Vagina (tissue), 2 donors: ENCODE measurements around the gene IMMP1L. TPM values are rescaled to one million over a fixed set of nuclear protein-coding genes. Genes with fewer than 3 reads are reported as not detected.

Experiments
- DNase-seq, 2 donors: peaks; one replicate each; pipeline ENCODE4 v3.0.0-alpha.2; 2017; ENCODE audit errors: extremely low spot score in 2 of 2
- H3K27ac ChIP-seq: fragments of 200-600 bp; sonication (generic); one replicate; pipeline ENCODE4 v1.5.1; 2019
- H3K27me3 ChIP-seq: fragments of 200-600 bp; sonication (generic); one replicate; pipeline ENCODE4 v1.5.1; 2019
- H3K36me3 ChIP-seq, 2 donors: fragments of 200-600 bp; sonication (generic); one replicate each; pipeline ENCODE4 v1.5.1; 2017 to 2019
- H3K4me1 ChIP-seq: fragments of 200-600 bp; sonication (generic); one replicate; pipeline ENCODE4 v1.5.1; 2019
- H3K4me3 ChIP-seq, 2 donors: fragments of 200-600 bp; sonication (generic); 1 replicate in 1 of 2; 2 replicates in 1 of 2; pipeline ENCODE4 v1.5.1; 2016 to 2019
- H3K9me3 ChIP-seq: fragments of 200-600 bp; sonication (generic); one replicate; pipeline ENCODE4 v1.5.1; 2019
- POLR2A ChIP-seq, 2 donors: fragments of 450-650 bp; IDR thresholded peaks; one replicate each; pipeline ENCODE4 v1.6.1; 2017; ENCODE audit warnings: antibody characterized with exemption in 2 of 2, mild to moderate bottlenecking in 2 of 2, moderate library complexity in 2 of 2
- POLR2AphosphoS5 ChIP-seq, 2 donors: sonication (generic); formaldehyde crosslinking; IDR thresholded peaks; one replicate each; pipeline ENCODE4 v1.9.0; 2017; ENCODE audit warnings: antibody characterized with exemption in 2 of 2, mild to moderate bottlenecking in 2 of 2, low read depth in 1 of 2; ENCODE audit not compliant: insufficient read depth in 1 of 2
- intact Hi-C: fragments of 100-400 bp; cut with DNase I; formaldehyde crosslinking; loops from one replicate; pipeline ENCODE4 v1.15.1; 2023
- total RNA-seq: library from RNA; depleted of rRNA; stranded (reverse); fragments of >200 nt; gene quantifications from one replicate; pipeline ENCODE4 v1.2.3, GENCODE V29; 2016
- TF ChIP-seq, protein P1 (sequence below), 3 experiments: fragments of 450-650 bp in 2 of 3; fragments of 200-600 bp in 1 of 3; sonication (generic) in 1 of 3; IDR thresholded peaks; one replicate each; pipeline ENCODE4 v1.5.1; 2017 to 2019; ENCODE audit warnings: antibody characterized with exemption in 3 of 3, mild to moderate bottlenecking in 2 of 3, moderate library complexity in 2 of 3

IMMP1L gene
- total RNA-seq, 1 donor from 2014 or later, result 11.3 TPM

DNA sequence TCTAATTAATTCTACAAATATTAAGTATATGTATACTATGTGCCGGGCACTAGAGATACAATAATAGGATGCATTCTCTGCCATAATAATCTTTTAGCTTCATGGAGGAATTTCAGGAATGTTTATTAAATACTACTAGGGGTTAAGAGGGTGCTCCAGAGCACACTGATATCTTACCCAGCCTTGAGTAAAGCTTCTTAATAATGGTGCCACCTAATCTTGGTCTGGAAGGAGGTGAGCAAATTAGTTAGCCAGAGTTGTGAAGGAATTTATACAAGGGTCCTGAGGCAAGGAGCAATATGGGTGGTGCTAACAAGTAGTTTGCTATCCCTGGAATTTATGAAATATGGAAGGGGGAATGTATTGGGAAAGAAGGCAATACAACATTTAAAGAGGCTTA is 21.9 kb upstream of the IMMP1L start:
- intact Hi-C loops, result no loop called here

DNA sequence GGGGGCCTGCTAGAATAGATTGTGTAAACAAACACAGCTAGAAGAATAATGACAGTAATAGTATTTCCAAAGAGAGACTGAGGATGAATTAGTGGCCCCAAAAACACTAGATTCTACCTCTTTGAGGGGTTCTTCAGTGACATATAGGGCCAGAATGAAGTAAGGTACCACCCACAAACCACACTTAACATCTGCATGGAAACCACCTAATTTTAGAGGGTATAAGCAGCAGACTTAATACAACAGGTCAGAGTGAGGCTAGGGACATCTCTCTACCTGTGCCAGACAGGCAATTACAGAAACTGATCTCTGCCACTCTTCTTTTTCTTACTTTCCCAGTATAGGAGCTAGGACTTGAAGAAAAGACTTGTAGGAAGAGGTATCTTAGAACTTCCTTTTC is 20.3 kb upstream of the IMMP1L start:
- Histone ChIP-seq H3K9me3 (no peaks in the 10 kb centered on the region), H3K4me3 (no peak overlapping the region), H3K4me1 (no peaks in the 10 kb centered on the region), H3K27me3 (no peaks in the 10 kb centered on the region), H3K27ac (no peak overlapping the region), H3K36me3 (no peaks in the 10 kb centered on the region)
- DNase-seq, result no peak
- intact Hi-C loops, result no loop called here
- no peak for TF ChIP-seq POLR2A (IDR thresholded peaks at IDR 0.05)
- no peak for TF ChIP-seq POLR2AphosphoS5 (IDR thresholded peaks at IDR 0.05; ENCODE audit: insufficient read depth in 1 of 2, low read depth in 1 of 2)
- TF ChIP-seq, protein P1, sequence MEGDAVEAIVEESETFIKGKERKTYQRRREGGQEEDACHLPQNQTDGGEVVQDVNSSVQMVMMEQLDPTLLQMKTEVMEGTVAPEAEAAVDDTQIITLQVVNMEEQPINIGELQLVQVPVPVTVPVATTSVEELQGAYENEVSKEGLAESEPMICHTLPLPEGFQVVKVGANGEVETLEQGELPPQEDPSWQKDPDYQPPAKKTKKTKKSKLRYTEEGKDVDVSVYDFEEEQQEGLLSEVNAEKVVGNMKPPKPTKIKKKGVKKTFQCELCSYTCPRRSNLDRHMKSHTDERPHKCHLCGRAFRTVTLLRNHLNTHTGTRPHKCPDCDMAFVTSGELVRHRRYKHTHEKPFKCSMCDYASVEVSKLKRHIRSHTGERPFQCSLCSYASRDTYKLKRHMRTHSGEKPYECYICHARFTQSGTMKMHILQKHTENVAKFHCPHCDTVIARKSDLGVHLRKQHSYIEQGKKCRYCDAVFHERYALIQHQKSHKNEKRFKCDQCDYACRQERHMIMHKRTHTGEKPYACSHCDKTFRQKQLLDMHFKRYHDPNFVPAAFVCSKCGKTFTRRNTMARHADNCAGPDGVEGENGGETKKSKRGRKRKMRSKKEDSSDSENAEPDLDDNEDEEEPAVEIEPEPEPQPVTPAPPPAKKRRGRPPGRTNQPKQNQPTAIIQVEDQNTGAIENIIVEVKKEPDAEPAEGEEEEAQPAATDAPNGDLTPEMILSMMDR (IDR thresholded peaks at IDR 0.05), result no peak

More for the DNA sequence above, 21.9 kb upstream of the IMMP1L start:
- Histone ChIP-seq H3K4me1 (no peaks in the 10 kb centered on the region), H3K27ac (no peak overlapping the region), H3K4me3 (no peak overlapping the region), H3K36me3 (no peaks in the 10 kb centered on the region), H3K9me3 (no peaks in the 10 kb centered on the region), H3K27me3 (no peaks in the 10 kb centered on the region)
- TF ChIP-seq POLR2AphosphoS5 (IDR thresholded peaks at IDR 0.05; ENCODE audit: insufficient read depth in 1 of 2, low read depth in 1 of 2) (no peak), POLR2A (IDR thresholded peaks at IDR 0.05) (no peak)
- TF ChIP-seq, protein P1 (IDR thresholded peaks at IDR 0.05), result no peak
- DNase-seq, result no peak

DNA sequence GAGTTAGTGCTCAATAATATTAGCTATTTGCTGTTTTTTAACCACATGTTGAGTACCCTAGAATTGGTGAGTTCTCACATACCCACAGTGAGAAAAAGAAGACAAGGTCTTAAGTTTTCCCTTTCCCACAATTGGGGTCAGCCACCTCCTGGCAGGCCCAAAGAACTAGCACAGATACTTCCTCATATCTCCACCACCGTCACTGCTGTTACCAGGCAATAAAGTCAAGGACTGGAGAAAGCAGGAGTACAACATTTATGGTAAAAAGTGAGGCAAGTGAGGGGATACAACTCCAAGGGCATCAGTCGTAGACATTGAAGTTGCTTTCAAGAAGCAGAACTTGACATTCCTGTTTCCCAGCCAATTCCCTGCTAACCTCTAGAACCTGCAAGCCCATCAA is 19.8 kb upstream of the IMMP1L start:
- H3K9me3 ChIP-seq, result no peaks in the 10 kb centered on the region
- H3K36me3 ChIP-seq, result no peaks in the 10 kb centered on the region
- H3K4me1 ChIP-seq, result no peaks in the 10 kb centered on the region
- H3K27me3 ChIP-seq, result no peaks in the 10 kb centered on the region
- no peak overlapping the region for H3K4me3 ChIP-seq
- DNase-seq, result no peak
- no peak for TF ChIP-seq POLR2A (IDR thresholded peaks at IDR 0.05)
- TF ChIP-seq, protein P1 (IDR thresholded peaks at IDR 0.05), result no peak
- no peak for TF ChIP-seq POLR2AphosphoS5 (IDR thresholded peaks at IDR 0.05; ENCODE audit: insufficient read depth in 1 of 2, low read depth in 1 of 2)
- intact Hi-C loops, result no loop called here
- no peak overlapping the region for H3K27ac ChIP-seq

DNA sequence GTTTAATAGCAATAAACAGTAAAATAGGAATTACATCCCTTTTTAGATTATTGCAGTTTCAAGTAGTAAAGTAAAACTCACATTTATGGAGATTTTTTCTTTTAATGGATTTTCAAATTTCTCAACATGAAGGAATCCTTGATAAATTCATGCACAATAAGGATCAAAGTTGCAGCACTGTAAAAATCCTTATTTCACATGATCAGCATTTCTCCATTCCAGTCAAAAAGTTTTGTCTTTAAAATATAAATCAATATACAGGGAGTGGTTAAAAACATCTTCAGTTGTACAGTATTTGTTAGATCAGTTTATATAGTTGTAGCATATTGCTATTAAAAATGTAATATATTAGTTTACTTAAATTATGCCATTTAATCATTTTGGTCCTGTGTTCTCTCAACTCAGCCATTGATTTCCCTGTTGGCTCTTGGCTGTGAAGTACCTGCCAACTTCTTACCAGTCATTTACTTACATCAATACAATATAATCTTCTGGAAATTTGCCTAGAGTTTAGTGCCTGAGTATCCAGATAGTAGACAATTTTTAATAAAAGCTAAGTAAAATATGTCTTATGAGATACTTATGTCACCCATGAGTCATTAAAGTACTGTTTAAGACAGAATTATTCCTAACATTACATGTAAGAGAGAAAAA is 12.2 kb upstream of the IMMP1L start:
- no peak overlapping the region for H3K27ac ChIP-seq
- no peaks in the 10 kb centered on the region for H3K36me3 ChIP-seq
- no peaks in the 10 kb centered on the region for H3K4me1 ChIP-seq
- H3K27me3 ChIP-seq, result no peaks in the 10 kb centered on the region
- no peak for DNase-seq
- TF ChIP-seq POLR2AphosphoS5 (IDR thresholded peaks at IDR 0.05; ENCODE audit: insufficient read depth in 1 of 2, low read depth in 1 of 2) (no peak), POLR2A (IDR thresholded peaks at IDR 0.05) (no peak)
- TF ChIP-seq, protein P1 (IDR thresholded peaks at IDR 0.05), result no peak
- intact Hi-C loops, result no loop called here
- no peak overlapping the region for H3K4me3 ChIP-seq
- H3K9me3 ChIP-seq, result no peaks in the 10 kb centered on the region

DNA sequence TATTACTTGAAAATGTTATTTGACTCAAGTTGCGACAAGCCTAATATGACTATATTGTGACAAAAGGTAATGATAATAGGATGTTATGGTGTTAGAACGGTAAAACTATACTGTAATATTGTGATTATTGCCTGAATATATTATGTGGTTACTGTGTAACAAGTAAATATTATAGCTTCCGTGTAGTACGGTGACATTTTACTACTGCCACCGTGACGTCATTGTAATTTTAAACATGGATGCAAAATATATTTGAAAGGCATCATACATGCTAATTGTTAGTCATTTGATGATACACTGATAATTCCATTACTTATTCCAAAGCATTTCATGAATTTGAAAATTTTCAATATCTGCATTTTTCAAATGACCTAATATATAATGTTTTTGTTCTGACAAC is 2.7 kb upstream of the IMMP1L start:
- Histone ChIP-seq H3K9me3 (no peaks in the 10 kb centered on the region), H3K4me1 (peaks cover 28% of the 10 kb centered on the region), H3K36me3 (no peaks in the 10 kb centered on the region), H3K27me3 (no peaks in the 10 kb centered on the region), H3K4me3 (no peak overlapping the region), H3K27ac (no peak overlapping the region)
- TF ChIP-seq POLR2A (IDR thresholded peaks at IDR 0.05) (no peak), POLR2AphosphoS5 (IDR thresholded peaks at IDR 0.05; ENCODE audit: insufficient read depth in 1 of 2, low read depth in 1 of 2) (no peak)
- TF ChIP-seq, protein P1 (IDR thresholded peaks at IDR 0.05), result no peak
- DNase-seq, result no peak
- intact Hi-C loops, result no loop called here
